ENCODE results near the gene CDC23.

DNA sequence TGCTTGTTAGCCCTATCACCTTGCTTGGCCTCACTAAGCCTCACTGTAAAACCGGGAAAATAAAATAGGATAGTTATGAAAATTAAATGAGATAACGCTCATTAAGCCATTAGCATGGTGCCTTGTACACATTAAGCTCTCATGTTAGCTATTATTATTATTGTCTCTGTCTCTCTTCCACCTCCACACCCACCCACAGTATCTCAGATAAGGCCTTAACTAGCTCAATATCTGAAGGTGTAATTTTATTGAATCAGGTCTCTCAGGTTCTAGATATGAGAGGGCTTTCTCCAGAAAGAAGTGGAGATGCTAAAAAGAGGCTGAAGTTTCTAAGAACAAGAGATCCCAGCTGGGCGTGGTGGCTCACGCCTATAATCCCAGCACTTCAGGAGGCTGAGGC, 33.7 kb upstream of the CDC23 start:
- TF ChIP-seq POLR2A (IDR thresholded peaks at IDR 0.05): no peak
- TF ChIP-seq CTCF (IDR thresholded peaks at IDR 0.05): no peak

All from uterus (tissue), 2 donors.